Osteocyte (in vitro differentiated cells): ENCODE measurements around the gene ADM2. TPM values are rescaled to one million over a fixed set of nuclear protein-coding genes. Genes with fewer than 3 reads are reported as not detected.

Experiments
- DNase-seq: peaks from one replicate; pipeline ENCODE4 v3.0.0; 2021; ENCODE audit warnings: mixed read lengths; ENCODE audit not compliant: unreplicated experiment; ENCODE audit errors: extremely low spot score
- H3K27ac Mint-ChIP-seq: one replicate; pipeline ENCODE4 v1.8.0; 2021; ENCODE audit warnings: mild to moderate bottlenecking, mixed read lengths; ENCODE audit not compliant: unreplicated experiment
- H3K27me3 Mint-ChIP-seq: one replicate; pipeline ENCODE4 v1.8.0; 2021; ENCODE audit warnings: mixed read lengths; ENCODE audit not compliant: unreplicated experiment
- H3K36me3 Mint-ChIP-seq: one replicate; pipeline ENCODE4 v1.8.0; 2021; ENCODE audit warnings: mixed read lengths; ENCODE audit not compliant: unreplicated experiment
- H3K4me1 Mint-ChIP-seq: one replicate; pipeline ENCODE4 v1.8.0; 2021; ENCODE audit warnings: mixed read lengths; ENCODE audit not compliant: unreplicated experiment
- H3K4me3 Mint-ChIP-seq: one replicate; pipeline ENCODE4 v1.8.0; 2021; ENCODE audit warnings: mild to moderate bottlenecking, moderate library complexity, mixed read lengths; ENCODE audit not compliant: unreplicated experiment
- H3K9me3 Mint-ChIP-seq: one replicate; pipeline ENCODE4 v1.8.0; 2021; ENCODE audit warnings: mixed read lengths; ENCODE audit not compliant: unreplicated experiment
- total RNA-seq: library from RNA; stranded (reverse); gene quantifications from 2 replicates; pipeline ENCODE4 v1.2.1, GENCODE V29; 2021
- TF ChIP-seq, protein P1 (sequence below): fragments of 200-600 bp; sonication (generic); IDR thresholded peaks from 2 replicates; pipeline ENCODE4 v1.5.0; 2021; ENCODE audit warnings: antibody characterized with exemption, mild to moderate bottlenecking, moderate library complexity

The ADM2 gene
- total RNA-seq, 1 donor from 2014 or later, result 21.1 TPM

- Mint-ChIP-seq H3K36me3 (peaks cover 13% of the 10 kb centered on the region), H3K27me3 (no peaks in the 10 kb centered on the region)
Measured at GRCh38 chr22:50469377-50470305, 11.7 kb upstream of the ADM2 start.

GRCh38 chr22:50470491-50470890 lies 10.9 kb upstream of the ADM2 start:
- Mint-ChIP-seq H3K27ac (no peak overlapping the region), H3K4me3 (no peak overlapping the region), H3K36me3 (peaks cover 11% of the 10 kb centered on the region), H3K9me3 (no peaks in the 10 kb centered on the region), H3K27me3 (no peaks in the 10 kb centered on the region), H3K4me1 (peaks cover 36% of the 10 kb centered on the region)
- TF ChIP-seq, protein P1, sequence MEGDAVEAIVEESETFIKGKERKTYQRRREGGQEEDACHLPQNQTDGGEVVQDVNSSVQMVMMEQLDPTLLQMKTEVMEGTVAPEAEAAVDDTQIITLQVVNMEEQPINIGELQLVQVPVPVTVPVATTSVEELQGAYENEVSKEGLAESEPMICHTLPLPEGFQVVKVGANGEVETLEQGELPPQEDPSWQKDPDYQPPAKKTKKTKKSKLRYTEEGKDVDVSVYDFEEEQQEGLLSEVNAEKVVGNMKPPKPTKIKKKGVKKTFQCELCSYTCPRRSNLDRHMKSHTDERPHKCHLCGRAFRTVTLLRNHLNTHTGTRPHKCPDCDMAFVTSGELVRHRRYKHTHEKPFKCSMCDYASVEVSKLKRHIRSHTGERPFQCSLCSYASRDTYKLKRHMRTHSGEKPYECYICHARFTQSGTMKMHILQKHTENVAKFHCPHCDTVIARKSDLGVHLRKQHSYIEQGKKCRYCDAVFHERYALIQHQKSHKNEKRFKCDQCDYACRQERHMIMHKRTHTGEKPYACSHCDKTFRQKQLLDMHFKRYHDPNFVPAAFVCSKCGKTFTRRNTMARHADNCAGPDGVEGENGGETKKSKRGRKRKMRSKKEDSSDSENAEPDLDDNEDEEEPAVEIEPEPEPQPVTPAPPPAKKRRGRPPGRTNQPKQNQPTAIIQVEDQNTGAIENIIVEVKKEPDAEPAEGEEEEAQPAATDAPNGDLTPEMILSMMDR, result no peak
- no peak for DNase-seq

More at GRCh38 chr22:50469377-50470305, 11.7 kb upstream of the ADM2 start:
- H3K9me3 Mint-ChIP-seq, result no peaks in the 10 kb centered on the region
- TF ChIP-seq, protein P1, result no peak
- peaks cover 32% of the 10 kb centered on the region for H3K4me1 Mint-ChIP-seq
- H3K27ac Mint-ChIP-seq, result no peak overlapping the region
- no peak for DNase-seq
- H3K4me3 Mint-ChIP-seq, result no peak overlapping the region

- H3K27ac Mint-ChIP-seq, result no peak overlapping the region
- H3K4me1 Mint-ChIP-seq, result peaks cover 37% of the 10 kb centered on the region
- H3K36me3 Mint-ChIP-seq, result peaks cover 5% of the 10 kb centered on the region
- TF ChIP-seq, protein P1, result no peak
- no peaks in the 10 kb centered on the region for H3K9me3 Mint-ChIP-seq
- H3K27me3 Mint-ChIP-seq, result no peaks in the 10 kb centered on the region
- no peak overlapping the region for H3K4me3 Mint-ChIP-seq
- DNase-seq, result no peak
Measured at GRCh38 chr22:50471197-50471847, 10.0 kb upstream of the ADM2 start.

GRCh38 chr22:50471962-50472361 lies 9.4 kb upstream of the ADM2 start:
- Mint-ChIP-seq H3K36me3 (no peaks in the 10 kb centered on the region), H3K9me3 (no peaks in the 10 kb centered on the region), H3K4me3 (no peak overlapping the region), H3K27ac (no peak overlapping the region), H3K4me1 (peaks cover 37% of the 10 kb centered on the region), H3K27me3 (no peaks in the 10 kb centered on the region)
- TF ChIP-seq, protein P1, result no peak
- DNase-seq, result no peak

GRCh38 chr22:50473088-50473487 lies 8.3 kb upstream of the ADM2 start:
- DNase-seq, result no peak
- peaks cover 37% of the 10 kb centered on the region for H3K4me1 Mint-ChIP-seq
- TF ChIP-seq, protein P1, result peak; percentile 26
- no peaks in the 10 kb centered on the region for H3K36me3 Mint-ChIP-seq
- H3K27ac Mint-ChIP-seq, result peak overlapping the region; percentile 88
- H3K4me3 Mint-ChIP-seq, result peak overlapping the region; percentile 90
- H3K9me3 Mint-ChIP-seq, result no peaks in the 10 kb centered on the region
- H3K27me3 Mint-ChIP-seq, result no peaks in the 10 kb centered on the region
